Neural progenitor cell (in vitro differentiated cells): Measurements from ENCODE around the gene GNAS-AS1. TPM values are rescaled to one million over a fixed set of nuclear protein-coding genes. Genes with fewer than 3 reads are reported as not detected.
A peak's percentile ranks its signal among the peaks of the same experiment; 100 is the strongest.

Experiments used
- DNase-seq: peaks from one replicate; pipeline ENCODE4 v3.0.0-alpha.2; 2016; ENCODE audit warnings: low spot score
- H2AFZ ChIP-seq: fragments of 200-600 bp; sonication (generic); replicated peaks from 2 replicates; pipeline ENCODE4 v1.6.1; 2016; ENCODE audit warnings: antibody characterized with exemption
- H3F3A ChIP-seq: fragments of 200-600 bp; sonication (generic); 2 replicates; pipeline ENCODE4 v1.6.1; 2016; ENCODE audit warnings: antibody characterized with exemption, low read depth
- H3K27ac ChIP-seq: fragments of 200-600 bp; sonication (generic); 2 replicates; pipeline ENCODE4 v1.5.1; 2016; ENCODE audit warnings: mild to moderate bottlenecking
- H3K27me3 ChIP-seq: fragments of 200-600 bp; sonication (generic); 2 replicates; pipeline ENCODE4 v1.6.1; 2016; ENCODE audit warnings: mild to moderate bottlenecking, moderate library complexity
- H3K36me3 ChIP-seq: fragments of 200-600 bp; sonication (generic); 2 replicates; pipeline ENCODE4 v1.5.1; 2016
- H3K4me1 ChIP-seq: fragments of 200-600 bp; sonication (generic); 2 replicates; pipeline ENCODE4 v1.6.1; 2016; ENCODE audit warnings: mixed run types
- H3K4me2 ChIP-seq: fragments of 200-600 bp; sonication (generic); 2 replicates; pipeline ENCODE4 v1.6.1; 2016
- H3K4me3 ChIP-seq: fragments of 200-600 bp; sonication (generic); 2 replicates; pipeline ENCODE4 v1.5.1; 2016
- H3K79me2 ChIP-seq: fragments of 200-600 bp; sonication (generic); 2 replicates; pipeline ENCODE4 v1.6.1; 2016; ENCODE audit warnings: low read depth
- H3K9ac ChIP-seq: fragments of 200-600 bp; sonication (generic); 2 replicates; pipeline ENCODE4 v1.6.1; 2016
- H3K9me3 ChIP-seq: fragments of 200-600 bp; sonication (generic); 2 replicates; pipeline ENCODE4 v1.5.1; 2016; ENCODE audit warnings: low read depth
- H4K20me1 ChIP-seq: fragments of 200-600 bp; sonication (generic); 2 replicates; pipeline ENCODE4 v1.6.1; 2016; ENCODE audit warnings: low read depth
- H3K27ac Mint-ChIP-seq: 3 replicates; pipeline ENCODE4 v1.8.0; 2021; ENCODE audit warnings: mixed read lengths
- H3K27me3 Mint-ChIP-seq: 2 replicates; pipeline ENCODE4 v1.8.0; 2022; ENCODE audit warnings: low read depth, mild to moderate bottlenecking, inconsistent platforms, moderate library complexity, mixed read lengths; ENCODE audit not compliant: insufficient read depth
- H3K36me3 Mint-ChIP-seq: 3 replicates; pipeline ENCODE4 v1.8.0; 2021; ENCODE audit warnings: mixed read lengths
- H3K4me1 Mint-ChIP-seq: 3 replicates; pipeline ENCODE4 v1.8.0; 2021; ENCODE audit warnings: mixed read lengths
- H3K4me3 Mint-ChIP-seq: 3 replicates; pipeline ENCODE4 v1.8.0; 2021; ENCODE audit warnings: mild to moderate bottlenecking, moderate library complexity, mixed read lengths
- H3K9me3 Mint-ChIP-seq: 3 replicates; pipeline ENCODE4 v1.8.0; 2020; ENCODE audit warnings: mixed read lengths
- EZH2 ChIP-seq: fragments of 200-600 bp; sonication (generic); IDR thresholded peaks from 2 replicates; pipeline ENCODE4 v1.6.1; 2017; ENCODE audit warnings: antibody characterized with exemption, mild to moderate bottlenecking, moderate library complexity
- EZH2phosphoT487 ChIP-seq: fragments of 200-600 bp; sonication (generic); IDR thresholded peaks from 2 replicates; pipeline ENCODE4 v1.6.1; 2017; ENCODE audit warnings: antibody characterized with exemption
- total RNA-seq: library from RNA; depleted of rRNA; stranded (reverse); fragments of >200 nt; gene quantifications from 2 replicates; pipeline ENCODE4 v1.2.3, GENCODE V29; 2015; ENCODE audit warnings: low replicate concordance
- TF ChIP-seq, protein P1 (sequence below): fragments of 200-600 bp; sonication (generic); IDR thresholded peaks from 2 replicates; pipeline ENCODE4 v1.5.1; 2017; ENCODE audit warnings: antibody characterized with exemption, mild to moderate bottlenecking

Gene GNAS-AS1
- total RNA-seq, 1 donor from 2014 or later, result 5.8 TPM

DNA sequence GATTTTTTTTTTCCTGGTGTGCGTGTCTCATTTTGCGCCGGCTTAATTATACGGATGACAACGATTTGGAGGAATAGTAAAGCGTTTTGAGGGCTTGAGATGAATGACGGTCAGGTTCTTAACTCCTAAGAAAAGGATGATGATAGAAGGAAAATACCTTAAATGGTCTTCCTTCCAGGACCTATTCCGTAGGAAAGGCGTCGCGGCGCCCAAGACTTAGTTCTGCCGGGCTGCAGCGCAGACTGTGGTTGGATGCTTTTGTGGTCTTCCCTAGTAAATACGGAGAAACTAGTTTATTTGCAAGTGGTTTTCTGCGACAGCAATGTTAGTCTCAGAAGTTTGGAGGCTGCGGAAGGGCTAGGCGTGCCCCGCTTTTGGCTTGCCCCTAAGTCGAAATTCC lies 8.4 kb downstream of the GNAS-AS1 start:
- Histone ChIP-seq H3K4me1 (peaks cover 23% of the 10 kb centered on the region), H3F3A (peaks cover 22% of the 10 kb centered on the region), H4K20me1 (peaks cover 53% of the 10 kb centered on the region), H3K36me3 (no peaks in the 10 kb centered on the region), H3K79me2 (peaks cover 89% of the 10 kb centered on the region), H3K9ac (no peak overlapping the region), H2AFZ (no peak overlapping the region), H3K27ac (no peak overlapping the region), H3K4me2 (peak overlapping the region; percentile 77), H3K4me3 (peak overlapping the region; percentile 49), H3K27me3 (peaks cover 61% of the 10 kb centered on the region), H3K9me3 (no peaks in the 10 kb centered on the region)
- no peak overlapping the region for H3K27ac Mint-ChIP-seq
- DNase-seq, result no peak
- H3K36me3 Mint-ChIP-seq, result peaks cover 11% of the 10 kb centered on the region
- peaks cover 59% of the 10 kb centered on the region for H3K27me3 Mint-ChIP-seq
- peaks cover 3% of the 10 kb centered on the region for H3K9me3 Mint-ChIP-seq
- H3K4me1 Mint-ChIP-seq, result no peaks in the 10 kb centered on the region
- no peak for TF ChIP-seq EZH2phosphoT487
- TF ChIP-seq, protein P1, sequence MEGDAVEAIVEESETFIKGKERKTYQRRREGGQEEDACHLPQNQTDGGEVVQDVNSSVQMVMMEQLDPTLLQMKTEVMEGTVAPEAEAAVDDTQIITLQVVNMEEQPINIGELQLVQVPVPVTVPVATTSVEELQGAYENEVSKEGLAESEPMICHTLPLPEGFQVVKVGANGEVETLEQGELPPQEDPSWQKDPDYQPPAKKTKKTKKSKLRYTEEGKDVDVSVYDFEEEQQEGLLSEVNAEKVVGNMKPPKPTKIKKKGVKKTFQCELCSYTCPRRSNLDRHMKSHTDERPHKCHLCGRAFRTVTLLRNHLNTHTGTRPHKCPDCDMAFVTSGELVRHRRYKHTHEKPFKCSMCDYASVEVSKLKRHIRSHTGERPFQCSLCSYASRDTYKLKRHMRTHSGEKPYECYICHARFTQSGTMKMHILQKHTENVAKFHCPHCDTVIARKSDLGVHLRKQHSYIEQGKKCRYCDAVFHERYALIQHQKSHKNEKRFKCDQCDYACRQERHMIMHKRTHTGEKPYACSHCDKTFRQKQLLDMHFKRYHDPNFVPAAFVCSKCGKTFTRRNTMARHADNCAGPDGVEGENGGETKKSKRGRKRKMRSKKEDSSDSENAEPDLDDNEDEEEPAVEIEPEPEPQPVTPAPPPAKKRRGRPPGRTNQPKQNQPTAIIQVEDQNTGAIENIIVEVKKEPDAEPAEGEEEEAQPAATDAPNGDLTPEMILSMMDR, result no peak
- no peak for TF ChIP-seq EZH2
- peak overlapping the region; percentile 13 for H3K4me3 Mint-ChIP-seq

DNA sequence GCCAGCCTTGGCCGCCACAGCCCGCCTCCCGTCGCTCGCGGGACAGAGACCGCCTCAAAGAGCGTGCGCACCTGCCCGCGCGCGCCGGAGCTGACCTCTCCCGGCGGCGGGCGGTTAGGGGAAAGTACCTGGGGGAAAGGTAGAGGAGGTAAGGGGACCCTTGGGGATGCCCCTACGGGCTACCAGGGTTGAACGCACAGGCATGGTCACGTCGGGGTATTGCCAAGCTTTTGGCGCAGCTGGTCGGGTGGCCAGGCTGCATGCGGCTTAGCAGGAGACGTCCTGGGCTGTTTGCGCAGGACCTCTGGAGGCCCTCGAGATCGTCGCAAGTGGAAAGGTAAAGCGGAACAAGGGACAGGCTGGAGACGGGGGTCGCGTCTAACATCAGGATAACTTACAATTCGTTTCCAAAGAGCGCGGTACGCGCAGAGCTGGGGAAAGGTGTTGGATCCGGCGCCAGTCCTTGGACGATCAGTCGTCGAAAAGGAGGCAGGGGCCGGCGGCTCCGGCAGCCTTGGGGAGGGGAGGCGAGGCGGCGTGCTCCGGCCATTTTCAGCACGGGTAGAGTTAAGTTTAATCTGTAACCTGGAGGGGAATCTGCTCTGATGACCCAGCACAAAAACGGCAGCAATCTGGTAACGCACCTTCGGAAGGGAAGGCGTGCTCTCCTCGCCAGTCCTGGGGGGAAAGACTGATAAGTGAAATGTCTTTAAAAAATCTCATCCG lies 9.0 kb downstream of the GNAS-AS1 start:
- H3K4me3 ChIP-seq, result peak overlapping the region; percentile 49

DNA sequence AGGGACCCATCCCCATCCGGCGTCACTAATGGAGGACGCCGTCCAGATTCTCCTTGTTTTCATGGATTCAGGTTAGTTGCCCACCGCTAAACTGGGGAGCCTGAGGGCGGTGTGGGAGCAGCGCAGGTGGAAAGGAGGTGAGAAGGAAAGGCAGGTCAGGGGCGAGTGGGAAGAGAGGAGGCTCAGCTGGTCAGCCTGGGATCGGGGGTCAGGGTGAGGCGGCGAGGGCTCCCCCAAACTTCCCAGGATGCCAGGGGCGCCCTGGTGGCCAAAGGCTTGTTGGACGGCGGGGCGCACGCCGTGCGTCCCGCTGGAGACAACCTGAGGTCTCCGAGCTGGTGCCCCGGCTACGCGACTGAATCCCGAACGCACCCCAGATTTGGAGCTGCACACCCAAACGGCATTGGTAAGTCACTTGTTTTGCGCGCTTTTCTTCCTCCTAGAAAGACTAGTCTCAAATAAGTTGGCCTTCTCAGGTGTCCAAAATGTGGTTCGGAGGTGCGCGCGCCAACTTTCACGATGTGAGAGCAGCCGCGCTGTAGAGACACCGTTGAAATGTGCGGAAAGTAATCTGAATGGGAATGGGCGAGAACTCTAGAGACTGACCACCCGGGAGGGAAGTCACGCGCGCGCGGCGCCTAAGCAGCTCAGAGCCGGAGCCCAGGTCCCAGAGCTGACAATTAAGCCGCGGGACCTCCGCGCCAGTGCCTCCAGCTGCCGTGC lies 9.7 kb downstream of the GNAS-AS1 start:
- Mint-ChIP-seq H3K36me3 (peaks cover 11% of the 10 kb centered on the region), H3K4me3 (peak overlapping the region; percentile 67), H3K27ac (no peak overlapping the region), H3K27me3 (peaks cover 58% of the 10 kb centered on the region), H3K4me1 (no peaks in the 10 kb centered on the region), H3K9me3 (peaks cover 3% of the 10 kb centered on the region)
- Histone ChIP-seq H3K79me2 (peaks cover 89% of the 10 kb centered on the region), H3K4me3 (peak overlapping the region; percentile 49), H4K20me1 (peaks cover 49% of the 10 kb centered on the region), H3K9ac (no peak overlapping the region), H3K4me1 (peaks cover 22% of the 10 kb centered on the region), H3K27me3 (peaks cover 61% of the 10 kb centered on the region), H2AFZ (no peak overlapping the region), H3K9me3 (no peaks in the 10 kb centered on the region), H3K27ac (no peak overlapping the region), H3F3A (peaks cover 19% of the 10 kb centered on the region), H3K36me3 (no peaks in the 10 kb centered on the region), H3K4me2 (peak overlapping the region; percentile 77)
- TF ChIP-seq EZH2phosphoT487 (peak; percentile 76), EZH2 (peak; percentile 90)
- TF ChIP-seq, protein P1, result no peak
- peak; percentile 45 for DNase-seq

More for the DNA sequence above, 9.0 kb downstream of the GNAS-AS1 start:
- H3F3A ChIP-seq, result peaks cover 22% of the 10 kb centered on the region
- H3K36me3 ChIP-seq, result no peaks in the 10 kb centered on the region
- H3K27ac Mint-ChIP-seq, result no peak overlapping the region
- no peak overlapping the region for H3K27ac ChIP-seq
- peaks cover 11% of the 10 kb centered on the region for H3K36me3 Mint-ChIP-seq
- no peak overlapping the region for H2AFZ ChIP-seq
- peaks cover 61% of the 10 kb centered on the region for H3K27me3 ChIP-seq
- peak overlapping the region; percentile 77 for H3K4me2 ChIP-seq
- H3K4me1 ChIP-seq, result peaks cover 23% of the 10 kb centered on the region
- H3K27me3 Mint-ChIP-seq, result peaks cover 59% of the 10 kb centered on the region
- H3K9me3 ChIP-seq, result no peaks in the 10 kb centered on the region
- peaks cover 89% of the 10 kb centered on the region for H3K79me2 ChIP-seq
- H3K4me3 Mint-ChIP-seq, result no peak overlapping the region
- peak; percentile 38 for DNase-seq
- H3K4me1 Mint-ChIP-seq, result no peaks in the 10 kb centered on the region
- peaks cover 3% of the 10 kb centered on the region for H3K9me3 Mint-ChIP-seq
- peak; percentile 85 for TF ChIP-seq EZH2phosphoT487
- peak; percentile 92 for TF ChIP-seq EZH2
- TF ChIP-seq, protein P1, result no peak
- peaks cover 49% of the 10 kb centered on the region for H4K20me1 ChIP-seq
- H3K9ac ChIP-seq, result no peak overlapping the region
